K562 (cell line): ENCODE results near the gene DHX8. TPM values are rescaled to one million over a fixed set of nuclear protein-coding genes. Genes with fewer than 3 reads are reported as not detected.

ENCODE experiments used
- ATAC-seq: fragments of 200-7000 bp; cut with Tn5 transposase; 3 replicates; pipeline ENCODE4 v1.9.1; 2020; ENCODE audit warnings: moderate library complexity
- BruUV-seq: library from RNA; stranded (reverse); fragments of 400-500 nt; replicated peaks from 2 replicates; lab custom pipeline; 2021; lab: Mats Ljungman, UMichigan
- CTCF ChIA-PET: fragments of 300-600 bp; formaldehyde crosslinking; extraction: SDS; loops from one replicate; lab custom pipeline; 2021; ENCODE audit warnings: low intra/inter-chr PET ratio; lab: Yijun Ruan, JAX
- POLR2A ChIA-PET: fragments of 300-600, 350-650 bp; sonication (Branson Sonifier 250); formaldehyde crosslinking; extraction: SDS; loops from one replicate; lab custom pipeline; 2021; ENCODE audit warnings: antibody characterized with exemption, inconsistent platforms; lab: Yijun Ruan, JAX
- DNase-seq, 4 experiments: peaks; one replicate each; pipeline versions ENCODE4 v3.0.0 to v3.0.0-alpha.2; 2011 to 2018; ENCODE audit warnings: low spot score in 3 of 4, mixed read lengths in 3 of 4; ENCODE audit errors: extremely low read depth in 1 of 4
- FAIRE-seq: peaks from 2 replicates; lab custom pipeline; 2011; peaks lifted over from hg19 to GRCh38; lab: Jason Lieb, UNC
- H2AFZ ChIP-seq: 2 replicates; pipeline ENCODE4 v1.6.0; 2011; ENCODE audit warnings: low read depth, low read length, control low read depth, inconsistent platforms
- H3K27ac ChIP-seq: fragments of 200-600 bp; 3 replicates; pipeline ENCODE4 v1.8.0; 2011; ENCODE audit warnings: low read depth, mild to moderate bottlenecking, control low read depth, inconsistent platforms, low read length, moderate library complexity, mixed read lengths; ENCODE audit errors: extremely low read depth
- H3K27me3 ChIP-seq, 2 experiments: fragments of 300-600 bp in 1 of 2; 2 replicates in 1 of 2; 3 replicates in 1 of 2; pipeline versions ENCODE4 v1.6.0 to v1.8.0; 2011; ENCODE audit warnings: inconsistent platforms in 2 of 2, low read length in 2 of 2, mild to moderate bottlenecking in 1 of 2, mixed read lengths in 1 of 2, moderate library complexity in 1 of 2; ENCODE audit not compliant: control insufficient read depth in 2 of 2, insufficient read depth in 2 of 2
- H3K36me3 ChIP-seq: fragments of 300-600 bp; 3 replicates; pipeline ENCODE4 v1.8.0; 2011; ENCODE audit warnings: mild to moderate bottlenecking, low read length, inconsistent platforms; ENCODE audit not compliant: control insufficient read depth, insufficient read depth
- H3K4me1 ChIP-seq, 2 experiments: fragments of 200-600 bp in 1 of 2; replicated peaks in 1 of 2; 2 replicates in 1 of 2; 3 replicates in 1 of 2; pipeline versions ENCODE4 v1.5.1 to v1.8.0; 2011; ENCODE audit warnings: inconsistent platforms in 2 of 2, low read length in 2 of 2, mild to moderate bottlenecking in 1 of 2, mixed read lengths in 1 of 2, moderate library complexity in 1 of 2; ENCODE audit not compliant: control insufficient read depth in 2 of 2, insufficient read depth in 2 of 2
- H3K4me2 ChIP-seq: 2 replicates; pipeline ENCODE4 v1.6.1; 2011; ENCODE audit warnings: low read length, control low read depth, inconsistent platforms, mixed read lengths; ENCODE audit not compliant: insufficient read depth
- H3K4me3 ChIP-seq: fragments of 200-600 bp; sonication (generic), shearing (Covaris generic); 2 replicates; pipeline ENCODE4 v1.5.1; 2016; ENCODE audit warnings: control low read depth, inconsistent platforms
- H3K79me2 ChIP-seq: fragments of 200-600 bp; 3 replicates; pipeline ENCODE4 v1.8.0; 2011; ENCODE audit warnings: low read length, inconsistent platforms; ENCODE audit not compliant: control insufficient read depth, insufficient read depth
- H3K9ac ChIP-seq, 2 experiments: 2 replicates each; pipeline versions ENCODE4 v1.6.0 to v1.6.1; 2011; ENCODE audit warnings: low read depth in 2 of 2, low read length in 2 of 2, control low read depth in 1 of 2, inconsistent platforms in 1 of 2, mild to moderate bottlenecking in 1 of 2, mixed read lengths in 1 of 2; ENCODE audit not compliant: insufficient read depth in 1 of 2
- H3K9me1 ChIP-seq: one replicate; pipeline ENCODE4 v1.6.0; 2011; ENCODE audit warnings: inconsistent platforms, mild to moderate bottlenecking, low read length, moderate library complexity; ENCODE audit not compliant: control insufficient read depth, insufficient read depth
- H3K9me3 ChIP-seq: replicated peaks from 2 replicates; pipeline ENCODE4 v1.5.1; 2011; ENCODE audit warnings: low read depth, low read length, inconsistent platforms; ENCODE audit not compliant: control insufficient read depth, insufficient read depth
- H4K20me1 ChIP-seq: replicated peaks from 2 replicates; pipeline ENCODE4 v1.6.1; 2011; ENCODE audit warnings: low read length, inconsistent platforms, mixed read lengths; ENCODE audit not compliant: control insufficient read depth, insufficient read depth
- CEBPG ChIP-seq, 3 experiments: fragments of 200-800 bp in 1 of 3; sonication (Bioruptor generic) in 1 of 3; sonication (generic) in 1 of 3; formaldehyde crosslinking in 1 of 3; IDR thresholded peaks in 2 of 3; conservative IDR thresholded peaks in 1 of 3; 2 replicates each; pipeline versions ENCODE4 v1.6.1 to v1.8.0; 2016 to 2022; ENCODE audit warnings: missing compliant biosample characterization in 2 of 3, missing genetic modification characterization in 2 of 3, mild to moderate bottlenecking in 1 of 3, missing genetic modification reagents in 1 of 3
- CLOCK ChIP-seq: fragments of 250-450 bp; sonication (Bioruptor Pico); IDR thresholded peaks from 2 replicates; pipeline ENCODE4 v1.4.0; 2020; ENCODE audit warnings: mild to moderate bottlenecking, moderate library complexity, borderline replicate concordance
- NBN ChIP-seq: fragments of 450-650 bp; IDR thresholded peaks from 2 replicates; pipeline ENCODE4 v1.6.1; 2016; ENCODE audit warnings: low read depth, mild to moderate bottlenecking
- NR2C2 ChIP-seq, 2 experiments: fragments of 200-800 bp in 1 of 2; sonication (Bioruptor generic) in 1 of 2; sonication (generic) in 1 of 2; formaldehyde crosslinking in 1 of 2; IDR thresholded peaks; 2 replicates each; pipeline versions ENCODE4 v1.6.1 to v1.8.0; 2016 to 2022; ENCODE audit warnings: mild to moderate bottlenecking in 1 of 2, missing compliant biosample characterization in 1 of 2, missing genetic modification characterization in 1 of 2, missing genetic modification reagents in 1 of 2
- SMC3 ChIP-seq: conservative IDR thresholded peaks from 2 replicates; pipeline ENCODE4 v1.6.1; 2011; ENCODE audit warnings: low read depth, low read length, improper control_type of control experiment; ENCODE audit not compliant: insufficient read depth
- SP1 ChIP-seq: sonication (generic); formaldehyde crosslinking; IDR thresholded peaks from 2 replicates; pipeline ENCODE4 v1.8.1; 2022; ENCODE audit warnings: mild to moderate bottlenecking, missing genetic modification reagents
- ZNF407 ChIP-seq: fragments of 450-650 bp; IDR thresholded peaks from 2 replicates; pipeline ENCODE4 v1.6.1; 2016; ENCODE audit warnings: low read depth
- ZNF507 ChIP-seq: conservative IDR thresholded peaks from 2 replicates; pipeline ENCODE4 v1.6.1; 2017; ENCODE audit warnings: missing genetic modification characterization, missing compliant biosample characterization
- ZNF561 ChIP-seq: fragments of 450-650 bp; formaldehyde crosslinking; conservative IDR thresholded peaks from 2 replicates; pipeline ENCODE4 v1.4.0; 2020; ENCODE audit warnings: mild to moderate bottlenecking, moderate library complexity
- WGBS: fragments of 100-300 bp; shearing (Covaris generic); methylation state at CpG from one replicate; pipeline ENCODE4 v1.1.6; 2016; ENCODE audit warnings: low coverage, mixed read lengths; ENCODE audit not compliant: insufficient coverage; ENCODE audit errors: missing lambda C conversion rate; 5-methylcytosine and 5-hydroxymethylcytosine counted together
- in situ Hi-C: fragments of 300-500 bp; cut with MboI; formaldehyde crosslinking; loops from 4 replicates; pipeline ENCODE4 v1.15.0; 2018; ENCODE audit warnings: inconsistent platforms, mixed read lengths
- intact Hi-C: fragments of 100-400 bp; cut with micrococcal nuclease; formaldehyde crosslinking; loops from 2 replicates; pipeline ENCODE4 v1.14.2; 2022
- polyA plus RNA-seq, 8 experiments: library from polyadenylated mRNA; depleted of rRNA in 4 of 8; stranded (reverse) in 5 of 8; unstranded in 3 of 8; fragments of >200 nt; fragmentation: Nextera tagmentation in 2 of 8; fragmentation: Illumina TruSeq in 1 of 8; extraction: Ambion mirVana in 2 of 8; extraction: Trizol in 1 of 8; gene quantifications; 2 replicates each; pipeline versions ENCODE4 v1.2.1 to v1.2.3, GENCODE V29; 2011 to 2014; ENCODE audit warnings: inconsistent platforms in 1 of 8, missing spikeins in 1 of 8
- total RNA-seq, 7 experiments: library from RNA; depleted of rRNA in 6 of 7; stranded (reverse); fragments of >200 nt in 6 of 7; fragmentation: Illumina TruSeq in 2 of 7; extraction: Trizol in 2 of 7; gene quantifications; 2 replicates each; pipeline versions ENCODE4 v1.2.1 to v1.2.3, GENCODE V29; 2011 to 2021; ENCODE audit warnings: low replicate concordance in 1 of 7

Gene DHX8
- total and polyA plus RNA-seq, 9 of the 15 experiments (the other 6 are each of a cell fraction or from before 2014, with no cell fraction given) = 16.7 to 42.5 (median 25.6) TPM

GRCh38 chr17:43456661-43457361 lies 27.0 kb upstream of the DHX8 start (continued):
- TF ChIP-seq NR2C2 (CRISPR knock-in tag; IDR thresholded peaks at IDR 0.05) (no peak), NR2C2 (tag; IDR thresholded peaks at IDR 0.05) (peak; percentile 28; the same call in 1 of the 2 replicates), ZNF561 (no peak), CEBPG (CRISPR knock-in tag; IDR thresholded peaks at IDR 0.05) (no peak), CEBPG (tag; conservative IDR thresholded peaks at IDR 0.05 in 1 of 2, IDR thresholded peaks at IDR 0.05 in 1 of 2) (peak; percentile 30 to 54; a peak in 2 of 4 replicates), SP1 (CRISPR knock-in tag) (no peak), NBN (no peak), CLOCK (CRISPR knock-in tag) (no peak)

GRCh38 chr17:43457362-43457692 lies 26.4 kb upstream of the DHX8 start:
- no peaks in the 10 kb centered on the region for H3K36me3 ChIP-seq
- H3K4me1 ChIP-seq = no peaks in the 10 kb centered on the region
- intact Hi-C loops (no loop called here), in situ Hi-C loops (no loop called here)
- CTCF ChIA-PET = no interaction called here
- no peaks in the 10 kb centered on the region for H3K79me2 ChIP-seq
- H4K20me1 ChIP-seq = no peaks in the 10 kb centered on the region
- H3K27ac ChIP-seq = no peak overlapping the region
- no peak overlapping the region for H2AFZ ChIP-seq
- no peaks in the 10 kb centered on the region for H3K9me3 ChIP-seq
- no peak for FAIRE-seq
- WGBS = 0% methylated on average over 1 of the region's 1 CpG
- no peak overlapping the region for H3K4me2 ChIP-seq
- ATAC-seq = no peak
- peaks cover 7 to 24% of the 10 kb centered on the region in 2 experiments; a peak in 2 of 5 replicates for H3K27me3 ChIP-seq
- H3K4me3 ChIP-seq = no peak overlapping the region
- BruUV-seq = no TSS peak
- no peaks in the 10 kb centered on the region for H3K9me1 ChIP-seq
- POLR2A ChIA-PET = no interaction called here
- no peak overlapping the region for H3K9ac ChIP-seq
- no peak for DNase-seq
- no peak for TF ChIP-seq ZNF507 (tag)
- TF ChIP-seq SMC3 = no peak
- TF ChIP-seq ZNF407 = no peak
